AG20443 (cell line): ENCODE measurements around the gene AGT.

Experiments used
- DNase-seq: peaks from one replicate; pipeline ENCODE4 v3.0.0; 2012; ENCODE audit warnings: low spot score, mixed read lengths

Gene AGT

GRCh38 chr1:230713915-230714764 is at the start of gene AGT:
TSS of gene AGT (minus strand) at chr1:230714122. CDS start at chr1:230710823, 3,299 bp downstream.
- DNase-seq, result peak; percentile 92

GRCh38 chr1:230761443-230762167 is 47.7 kb upstream of the AGT start:
- DNase-seq, result no peak

- no peak for DNase-seq
Observed at GRCh38 chr1:230760360-230760827, 46.5 kb upstream of the AGT start.

- no peak for DNase-seq
Observed at GRCh38 chr1:230759369-230760065, 45.6 kb upstream of the AGT start.

- DNase-seq, result peak; percentile 50
Observed at GRCh38 chr1:230758709-230759368, 44.9 kb upstream of the AGT start.

- DNase-seq, result no peak
Observed at GRCh38 chr1:230757856-230758708, 44.2 kb upstream of the AGT start.

GRCh38 chr1:230754796-230755195 is 40.9 kb upstream of the AGT start:
- DNase-seq, result peak; percentile 91

- peak; percentile 51 for DNase-seq
Observed at GRCh38 chr1:230753586-230754251, 39.8 kb upstream of the AGT start.

GRCh38 chr1:230753191-230753585 is 39.3 kb upstream of the AGT start:
- DNase-seq, result no peak

GRCh38 chr1:230752407-230752806 is 38.5 kb upstream of the AGT start:
- no peak for DNase-seq

- DNase-seq, result no peak
Observed at GRCh38 chr1:230750986-230751625, 37.2 kb upstream of the AGT start.

GRCh38 chr1:230750576-230750975 is 36.7 kb upstream of the AGT start:
- no peak for DNase-seq

- DNase-seq, result no peak
Observed at GRCh38 chr1:230749635-230750034, 35.7 kb upstream of the AGT start.

- no peak for DNase-seq
Observed at GRCh38 chr1:230749150-230749549, 35.2 kb upstream of the AGT start.

- no peak for DNase-seq
Observed at GRCh38 chr1:230747890-230748800, 34.2 kb upstream of the AGT start.

GRCh38 chr1:230747127-230747730 is 33.3 kb upstream of the AGT start, which contains the start of gene CAPN9:
TSS of gene CAPN9 (plus strand) at chr1:230747388. CDS start at chr1:230747497, 109 bp downstream.
- no peak for DNase-seq

- DNase-seq, result no peak
Observed at GRCh38 chr1:230746617-230747016, 32.7 kb upstream of the AGT start.

- DNase-seq, result no peak
Observed at GRCh38 chr1:230745071-230745470, 31.1 kb upstream of the AGT start.
